COR-L47 (cell line): ENCODE results near the gene ZNF821.
"Not testable (repeated sequence)": the region's sequence is repeated elsewhere in the genome, so short reads cannot be mapped to it uniquely, and the experiment has no call there.

Source experiments
- DNase-seq: peaks from one replicate; lab custom pipeline; 2025; lab: John Stamatoyannopoulos, UW

Gene ZNF821

DNA sequence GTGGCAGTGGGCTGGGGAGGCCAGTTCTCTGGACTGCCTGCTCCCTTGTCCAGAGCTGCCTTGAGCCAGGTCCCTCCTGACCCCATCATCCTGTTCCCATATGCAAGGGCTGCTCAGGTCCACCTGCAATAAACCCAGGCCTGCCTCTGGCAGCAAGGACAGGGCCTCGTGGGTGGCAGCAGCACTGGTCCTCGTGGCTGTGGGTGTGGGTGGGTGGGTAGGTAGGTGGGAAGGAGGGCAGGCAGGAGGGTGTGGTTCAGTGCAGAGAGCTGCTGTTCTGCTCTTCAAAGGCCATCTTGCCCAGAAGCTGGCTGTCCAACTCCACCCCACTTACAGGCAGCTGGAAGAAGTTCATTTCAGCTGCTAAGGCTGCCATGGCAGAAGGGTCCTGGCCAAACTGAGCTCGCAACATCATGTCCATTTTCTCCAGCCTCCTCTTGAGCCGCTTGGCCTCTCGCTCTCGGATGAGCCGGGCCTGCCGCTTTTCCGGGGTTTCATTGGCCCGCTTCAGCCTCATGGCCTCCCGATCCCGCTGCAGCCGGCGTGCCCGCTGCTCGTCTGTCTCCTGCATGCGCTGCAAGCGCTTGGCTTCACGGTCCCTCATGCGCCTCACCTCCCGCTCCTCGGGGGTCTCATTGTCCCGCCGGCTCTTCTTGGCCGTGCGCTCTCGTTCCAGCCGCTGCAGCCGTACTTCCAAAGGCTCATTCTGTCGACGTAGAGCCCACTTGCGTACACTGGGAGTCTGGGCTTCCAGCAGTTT is 24.0 kb downstream of the ZNF821 start:
- DNase-seq: no peak

DNA sequence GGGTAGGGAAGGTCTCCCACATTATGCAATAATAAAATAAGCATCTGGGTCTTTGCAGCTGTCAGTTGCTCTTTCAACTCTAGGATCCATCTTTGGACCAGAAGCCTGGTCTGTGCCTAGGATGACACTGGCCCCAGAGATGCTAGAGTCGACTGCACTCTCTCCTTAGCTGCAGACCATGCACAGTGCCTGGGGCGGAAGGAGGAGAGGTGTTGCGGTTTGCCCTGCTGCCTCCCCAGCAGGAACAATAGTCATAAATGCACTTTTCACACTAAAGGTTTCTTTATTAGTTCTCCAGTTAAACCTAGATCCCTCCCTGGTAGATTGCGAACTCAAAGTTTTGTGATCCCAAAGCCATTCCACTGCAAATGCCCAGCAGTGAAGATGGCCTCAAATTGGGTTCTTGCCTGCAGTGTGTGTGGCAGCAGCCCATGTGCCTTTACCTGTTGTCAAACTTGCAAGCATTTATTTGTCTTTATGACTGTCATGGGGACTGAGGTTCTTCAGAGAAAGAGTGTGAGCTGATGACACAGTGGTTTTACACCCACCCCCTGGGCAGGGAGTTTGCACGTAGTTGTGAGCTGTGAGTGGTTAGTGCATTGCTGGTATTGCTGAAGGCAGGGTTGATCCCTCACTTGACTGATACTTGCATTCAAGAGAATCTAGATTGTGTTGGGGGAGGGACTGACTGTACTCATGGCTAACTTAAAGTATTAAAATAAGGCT is 27.9 kb downstream of the ZNF821 start:
- DNase-seq: no peak

GRCh38 chr16:71854369-71854948 is 29.5 kb downstream of the ZNF821 start:
- no peak for DNase-seq

DNA sequence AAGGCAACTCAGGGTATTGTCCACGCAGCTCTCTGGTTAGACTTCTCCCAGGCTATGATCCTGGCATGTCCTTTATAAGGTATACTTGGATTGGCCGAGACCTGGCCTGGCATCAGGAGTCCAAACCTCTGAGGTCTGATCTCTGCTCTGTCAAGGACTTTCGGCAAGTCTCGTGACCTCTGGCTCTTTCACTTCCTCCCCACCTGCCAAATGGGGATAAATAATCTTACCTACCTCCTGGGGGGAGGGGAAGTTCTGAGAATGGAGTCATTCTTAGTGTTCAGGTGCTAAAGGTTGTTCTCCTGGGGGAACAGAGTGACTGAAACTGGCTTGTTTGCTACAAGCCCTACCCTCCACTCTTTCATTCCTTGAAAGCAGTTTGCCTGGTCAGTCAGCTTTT is 30.6 kb downstream of the ZNF821 start:
- DNase-seq: no peak

GRCh38 chr16:71852561-71852960 is 31.4 kb downstream of the ZNF821 start:
- no peak for DNase-seq

- no peak for DNase-seq
Measured at GRCh38 chr16:71852158-71852557, 31.8 kb downstream of the ZNF821 start.

GRCh38 chr16:71851746-71852145 is 32.2 kb downstream of the ZNF821 start:
- DNase-seq: no peak

- no peak for DNase-seq
Measured at GRCh38 chr16:71848622-71849021, 35.4 kb downstream of the ZNF821 start.

DNA sequence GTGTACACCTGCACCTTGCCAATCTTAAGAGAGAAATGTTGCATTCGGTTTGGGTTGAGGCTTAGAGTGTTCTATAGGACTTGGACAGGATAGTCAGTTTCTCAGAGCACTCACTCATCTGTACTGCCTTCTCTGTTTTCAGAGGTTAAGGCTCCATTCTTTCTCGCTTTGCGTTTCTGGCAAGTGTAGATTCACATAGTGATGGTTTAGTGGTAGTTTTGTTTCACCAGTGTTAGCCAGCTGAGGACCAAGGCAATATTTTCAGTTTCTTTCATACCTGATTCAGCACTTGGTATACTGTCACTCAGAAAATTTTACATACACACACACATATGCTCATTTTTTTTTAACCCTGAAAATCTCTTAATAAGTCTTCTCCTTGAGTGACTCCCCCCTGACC is 36.9 kb downstream of the ZNF821 start:
- no peak for DNase-seq

GRCh38 chr16:71846431-71846830 is 37.6 kb downstream of the ZNF821 start:
- DNase-seq: no peak

- peak; percentile 82 for DNase-seq
Measured at GRCh38 chr16:71845639-71846430, 38.1 kb downstream of the ZNF821 start, which contains the start of gene ATXN1L. Gene ATXN1L (plus strand): TSS chr16:71845976. CDS start chr16:71849741, 3,765 bp downstream.

DNA sequence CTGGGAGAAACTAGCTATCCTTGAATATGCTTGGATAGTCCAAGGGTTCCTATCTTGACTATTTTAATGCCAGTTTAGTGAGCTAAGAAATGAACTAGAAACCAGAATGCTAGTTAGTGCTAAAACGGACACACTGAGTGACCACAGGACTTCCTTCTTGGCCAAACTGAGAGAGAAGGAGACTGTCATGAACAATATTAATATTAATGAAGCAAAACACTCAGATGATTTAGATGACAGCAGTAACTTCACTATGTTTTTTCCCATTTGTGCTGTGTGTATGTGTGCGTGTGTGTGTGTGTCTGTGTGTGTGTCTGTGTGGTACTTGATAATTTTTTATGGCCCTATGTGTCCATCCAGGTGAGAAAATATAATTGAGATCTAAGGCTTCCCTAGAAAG is 40.4 kb downstream of the ZNF821 start:
- no peak for DNase-seq

GRCh38 chr16:71840052-71840451 is 43.9 kb downstream of the ZNF821 start:
- no peak for DNase-seq

GRCh38 chr16:71837150-71837549 is 46.8 kb downstream of the ZNF821 start:
- DNase-seq: no peak

DNA sequence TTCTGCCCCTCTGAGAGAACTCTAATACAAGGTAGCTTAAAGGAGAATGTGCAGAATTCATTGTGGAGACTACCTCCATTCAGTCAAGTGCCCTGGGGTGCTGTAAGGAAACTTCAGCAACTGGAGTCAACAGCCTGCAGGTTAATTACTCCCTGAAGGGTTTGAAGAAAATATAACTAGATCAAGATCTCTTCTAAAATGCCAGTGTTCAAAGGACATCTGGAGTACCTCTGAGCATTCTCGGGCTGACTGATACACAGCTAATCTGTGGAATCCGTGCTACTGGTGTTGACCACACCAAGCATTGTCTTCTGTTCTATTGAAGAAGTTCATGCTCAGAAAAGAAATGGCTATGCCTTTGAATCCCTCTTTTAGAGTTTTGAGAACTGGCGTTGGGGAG is 49.7 kb downstream of the ZNF821 start:
- no peak for DNase-seq

DNA sequence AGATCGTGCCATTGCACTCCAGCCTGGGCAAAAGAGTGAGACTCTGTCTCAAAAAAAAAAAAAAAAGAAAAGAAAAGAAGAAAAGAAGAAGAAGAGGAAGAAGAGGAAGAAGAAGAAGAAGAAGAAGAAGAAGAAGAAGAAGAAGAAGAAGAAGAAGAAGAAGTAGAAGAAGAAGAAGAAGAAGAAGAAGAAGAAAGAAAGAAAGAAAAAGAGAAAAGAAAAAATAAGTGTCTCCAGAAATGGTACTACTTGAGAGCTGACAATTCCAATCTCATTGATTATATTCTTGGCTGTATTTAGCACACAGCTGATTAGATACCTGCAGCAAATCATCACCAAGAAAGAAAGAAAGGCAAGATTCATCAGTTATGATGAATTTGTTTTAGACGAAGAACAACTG is 51.9 kb downstream of the ZNF821 start:
- not testable (repeated sequence) for DNase-seq

DNA sequence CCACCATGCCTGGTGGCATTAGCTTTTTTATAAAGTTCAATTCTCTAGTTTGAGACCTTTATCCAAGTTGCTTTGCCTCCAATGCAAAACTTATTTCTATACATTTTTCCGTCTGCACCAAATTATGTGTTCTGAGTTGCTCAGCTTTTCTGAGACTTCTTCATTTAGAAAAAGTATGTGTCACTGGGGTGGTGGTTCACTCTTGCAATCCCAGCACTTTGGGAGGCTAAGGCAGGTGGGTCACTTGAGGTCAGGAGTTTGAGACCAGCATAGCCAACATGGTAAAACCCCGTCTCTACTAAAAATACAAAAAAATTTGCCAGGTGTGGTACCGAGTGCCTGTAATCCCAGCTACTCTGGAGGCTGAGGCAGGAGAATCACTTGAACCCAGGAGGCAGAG is 52.3 kb downstream of the ZNF821 start:
- not testable (repeated sequence) for DNase-seq

GRCh38 chr16:71830359-71830758 is 53.6 kb downstream of the ZNF821 start:
- no peak for DNase-seq

GRCh38 chr16:71826533-71827017 is 57.4 kb downstream of the ZNF821 start:
- DNase-seq: no peak

- DNase-seq: not testable (repeated sequence)
Measured at GRCh38 chr16:71817155-71817500, 66.9 kb downstream of the ZNF821 start.

GRCh38 chr16:71811261-71811803 is 72.7 kb downstream of the ZNF821 start:
- DNase-seq: no peak

GRCh38 chr16:71810155-71810530 is 73.8 kb downstream of the ZNF821 start:
- not testable (repeated sequence) for DNase-seq
